Activated B cell treated with CpG ODN at 0.5 μM for 24 hours (primary cell): ENCODE measurements around the gene ASIC4. TPM values are rescaled to one million over a fixed set of nuclear protein-coding genes. Genes with fewer than 3 reads are reported as not detected.

ENCODE experiments used
- ATAC-seq: fragments of 200-7000 bp; cut with Tn5 transposase; one replicate; pipeline ENCODE4 v1.10.0; 2021; ENCODE audit warnings: low read depth, mild to moderate bottlenecking, moderate library complexity
- CTCF ChIA-PET: fragments of 350-600 bp; sonication (Branson Sonifier 250); formaldehyde crosslinking; loops from one replicate; lab custom pipeline; 2021; ENCODE audit warnings: antibody characterized with exemption; lab: Charles Lee
- POLR2A ChIA-PET: fragments of 350-600 bp; sonication (Branson Sonifier 250); formaldehyde crosslinking; loops from one replicate; lab custom pipeline; 2021; ENCODE audit warnings: antibody characterized with exemption; lab: Charles Lee
- DNase-seq: peaks from one replicate; pipeline ENCODE4 v3.0.0; 2022
- H3K27ac Mint-ChIP-seq: one replicate; pipeline ENCODE4 v1.8.0; 2020; ENCODE audit warnings: mixed read lengths
- H3K27me3 Mint-ChIP-seq: one replicate; pipeline ENCODE4 v1.8.0; 2021; ENCODE audit warnings: mixed read lengths
- H3K36me3 Mint-ChIP-seq: one replicate; pipeline ENCODE4 v1.8.0; 2021; ENCODE audit warnings: low read depth, mixed read lengths
- H3K4me1 Mint-ChIP-seq: one replicate; pipeline ENCODE4 v1.8.0; 2021; ENCODE audit warnings: mixed read lengths
- H3K4me3 Mint-ChIP-seq: one replicate; pipeline ENCODE4 v1.8.0; 2020; ENCODE audit warnings: mild to moderate bottlenecking, mixed read lengths
- H3K9me3 Mint-ChIP-seq: one replicate; pipeline ENCODE4 v1.8.0; 2020; ENCODE audit warnings: mixed read lengths
- CTCF ChIP-seq: fragments of 200-600 bp; IDR thresholded peaks from one replicate; pipeline ENCODE4 v1.8.0; 2022; ENCODE audit warnings: antibody characterized with exemption, mild to moderate bottlenecking
- intact Hi-C: fragments of 100-400 bp; cut with micrococcal nuclease; formaldehyde crosslinking; loops from one replicate; pipeline ENCODE4 v1.15.1; 2024
- total RNA-seq: library from RNA; stranded (reverse); gene quantifications from 2 replicates; pipeline ENCODE4 v1.2.3, GENCODE V29; 2022

The ASIC4 gene
- total RNA-seq, 1 donor from 2014 or later: not detected

GRCh38 chr2:219468410-219469185, 45.7 kb upstream of the ASIC4 start:
- POLR2A ChIA-PET: no interaction called here
- Mint-ChIP-seq H3K36me3 (no peaks in the 10 kb centered on the region), H3K9me3 (no peaks in the 10 kb centered on the region), H3K27me3 (peaks cover 8% of the 10 kb centered on the region), H3K4me3 (no peak overlapping the region), H3K4me1 (no peaks in the 10 kb centered on the region), H3K27ac (no peak overlapping the region)
- ATAC-seq (no peak), DNase-seq (no peak)
- CTCF ChIA-PET: no interaction called here
- no peak for TF ChIP-seq CTCF
- intact Hi-C loops: no loop called here

GRCh38 chr2:219469186-219469724, 45.0 kb upstream of the ASIC4 start:
- Mint-ChIP-seq H3K36me3 (no peaks in the 10 kb centered on the region), H3K4me3 (no peak overlapping the region), H3K9me3 (no peaks in the 10 kb centered on the region), H3K27me3 (peaks cover 11% of the 10 kb centered on the region), H3K4me1 (no peaks in the 10 kb centered on the region), H3K27ac (no peak overlapping the region)
- ChIA-PET POLR2A (no interaction called here), CTCF (no interaction called here)
- ATAC-seq: no peak
- intact Hi-C loops: no loop called here
- no peak for TF ChIP-seq CTCF
- DNase-seq: no peak

- CTCF ChIA-PET: no interaction called here
- ATAC-seq: no peak
- DNase-seq: no peak
- H3K4me1 Mint-ChIP-seq: no peaks in the 10 kb centered on the region
- no peaks in the 10 kb centered on the region for H3K36me3 Mint-ChIP-seq
- no peak overlapping the region for H3K4me3 Mint-ChIP-seq
- TF ChIP-seq CTCF: no peak
- H3K9me3 Mint-ChIP-seq: no peaks in the 10 kb centered on the region
- peaks cover 14% of the 10 kb centered on the region for H3K27me3 Mint-ChIP-seq
- POLR2A ChIA-PET: no interaction called here
- intact Hi-C loops: no loop called here
- no peak overlapping the region for H3K27ac Mint-ChIP-seq
Observed at GRCh38 chr2:219470429-219470828, 43.9 kb upstream of the ASIC4 start.

GRCh38 chr2:219471476-219472371, 42.6 kb upstream of the ASIC4 start:
- Mint-ChIP-seq H3K27me3 (peaks cover 21% of the 10 kb centered on the region), H3K9me3 (no peaks in the 10 kb centered on the region), H3K4me3 (no peak overlapping the region), H3K4me1 (peaks cover 2% of the 10 kb centered on the region), H3K36me3 (no peaks in the 10 kb centered on the region), H3K27ac (no peak overlapping the region)
- CTCF ChIA-PET: no interaction called here
- intact Hi-C loops: no loop called here
- no peak for DNase-seq
- no peak for TF ChIP-seq CTCF
- POLR2A ChIA-PET: no interaction called here
- no peak for ATAC-seq

- ATAC-seq (no peak), DNase-seq (no peak)
- intact Hi-C loops: no loop called here
- ChIA-PET POLR2A (no interaction called here), CTCF (interaction anchor here (0.8 kb wide), 1 partner anchor 57 kb away, joined by 3 read pairs; no protein-coding TSS in a partner anchor)
- no peaks in the 10 kb centered on the region for H3K36me3 Mint-ChIP-seq
- no peaks in the 10 kb centered on the region for H3K9me3 Mint-ChIP-seq
- H3K27me3 Mint-ChIP-seq: peaks cover 26% of the 10 kb centered on the region
- no peak overlapping the region for H3K27ac Mint-ChIP-seq
- H3K4me3 Mint-ChIP-seq: no peak overlapping the region
- peaks cover 2% of the 10 kb centered on the region for H3K4me1 Mint-ChIP-seq
- TF ChIP-seq CTCF: no peak
Observed at GRCh38 chr2:219472629-219473187, 41.6 kb upstream of the ASIC4 start.
